HG03432 (cell line): ENCODE data around the gene VSX1.

Experiments used
- ATAC-seq: cut with Tn5 transposase; IDR thresholded peaks from one replicate; pipeline ENCODE4 v1.9.1; 2021; ENCODE audit warnings: mild to moderate bottlenecking, moderate library complexity; ENCODE audit not compliant: unreplicated experiment

The VSX1 gene

GRCh38 chr20:25066386-25066785 is 15.6 kb downstream of the VSX1 start:
- no peak for ATAC-seq

GRCh38 chr20:25065625-25066338 is 16.2 kb downstream of the VSX1 start:
- ATAC-seq = peak; percentile 72

GRCh38 chr20:25065072-25065624 is 16.8 kb downstream of the VSX1 start:
- no peak for ATAC-seq

GRCh38 chr20:25064561-25065071 is 17.3 kb downstream of the VSX1 start:
- no peak for ATAC-seq

- no peak for ATAC-seq
Measured at GRCh38 chr20:25063981-25064380, 18.0 kb downstream of the VSX1 start.

- no peak for ATAC-seq
Measured at GRCh38 chr20:25063546-25063945, 18.4 kb downstream of the VSX1 start.

GRCh38 chr20:25062841-25063240 is 19.1 kb downstream of the VSX1 start:
- no peak for ATAC-seq

- no peak for ATAC-seq
Measured at GRCh38 chr20:25061821-25062530, 20.0 kb downstream of the VSX1 start.

GRCh38 chr20:25061103-25061799 is 20.7 kb downstream of the VSX1 start:
- no peak for ATAC-seq

- no peak for ATAC-seq
Measured at GRCh38 chr20:25059866-25060465, 22.0 kb downstream of the VSX1 start.

GRCh38 chr20:25058847-25059810 is 22.8 kb downstream of the VSX1 start:
- ATAC-seq = no peak

- ATAC-seq = peak; percentile 70
Measured at GRCh38 chr20:25058051-25058846, 23.7 kb downstream of the VSX1 start, which contains the start of gene ACSS1. TSS of gene ACSS1 (minus strand) at chr20:25058139. CDS start at chr20:25058102, 37 bp downstream.

GRCh38 chr20:25057234-25058050 is 24.5 kb downstream of the VSX1 start:
- ATAC-seq = peak; percentile 41

GRCh38 chr20:25056690-25057233 is 25.2 kb downstream of the VSX1 start:
- ATAC-seq = no peak

GRCh38 chr20:25055711-25056495 is 26.0 kb downstream of the VSX1 start:
- ATAC-seq = no peak

GRCh38 chr20:25054995-25055629 is 26.8 kb downstream of the VSX1 start:
- no peak for ATAC-seq
